Measurements from ENCODE around the gene IL1F10. TPM values are rescaled to one million over a fixed set of nuclear protein-coding genes. Genes with fewer than 3 reads are reported as not detected.
"Not testable (repeated sequence)": the region's sequence is repeated elsewhere in the genome, so short reads cannot be mapped to it uniquely, and the experiment has no call there.

The IL1F10 gene
- total and polyA plus RNA-seq, 4 donors: not detected

DNA sequence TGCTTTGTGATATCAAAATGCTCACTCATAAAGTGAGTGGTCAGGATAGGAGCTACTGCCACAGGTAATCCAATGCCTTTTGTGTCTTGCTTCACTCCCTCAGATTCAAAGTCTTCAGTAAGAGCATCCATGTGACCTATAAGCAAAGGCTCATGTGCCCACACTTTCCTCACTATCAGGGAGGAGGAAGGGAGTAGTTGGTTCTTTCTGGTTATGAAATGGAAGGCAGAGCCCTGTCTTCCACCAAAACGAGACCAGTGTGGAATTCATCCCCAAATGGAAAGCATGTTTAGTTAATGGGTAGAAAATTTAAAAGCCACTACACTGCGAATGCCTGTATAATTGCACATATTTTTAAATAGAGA is 25.8 kb downstream of the IL1F10 start:
- no peak for TF ChIP-seq FOXA1 (IDR thresholded peaks at IDR 0.05)
- TF ChIP-seq YY1 (IDR thresholded peaks at IDR 0.05): no peak
- TF ChIP-seq HNF4G (IDR thresholded peaks at IDR 0.05): no peak
- TF ChIP-seq SP1 (IDR thresholded peaks at IDR 0.05): no peak
- TF ChIP-seq HNF4A (conservative IDR thresholded peaks at IDR 0.05): no peak
- no peak for TF ChIP-seq NR2F2 (IDR thresholded peaks at IDR 0.05)
- TF ChIP-seq, protein P1, sequence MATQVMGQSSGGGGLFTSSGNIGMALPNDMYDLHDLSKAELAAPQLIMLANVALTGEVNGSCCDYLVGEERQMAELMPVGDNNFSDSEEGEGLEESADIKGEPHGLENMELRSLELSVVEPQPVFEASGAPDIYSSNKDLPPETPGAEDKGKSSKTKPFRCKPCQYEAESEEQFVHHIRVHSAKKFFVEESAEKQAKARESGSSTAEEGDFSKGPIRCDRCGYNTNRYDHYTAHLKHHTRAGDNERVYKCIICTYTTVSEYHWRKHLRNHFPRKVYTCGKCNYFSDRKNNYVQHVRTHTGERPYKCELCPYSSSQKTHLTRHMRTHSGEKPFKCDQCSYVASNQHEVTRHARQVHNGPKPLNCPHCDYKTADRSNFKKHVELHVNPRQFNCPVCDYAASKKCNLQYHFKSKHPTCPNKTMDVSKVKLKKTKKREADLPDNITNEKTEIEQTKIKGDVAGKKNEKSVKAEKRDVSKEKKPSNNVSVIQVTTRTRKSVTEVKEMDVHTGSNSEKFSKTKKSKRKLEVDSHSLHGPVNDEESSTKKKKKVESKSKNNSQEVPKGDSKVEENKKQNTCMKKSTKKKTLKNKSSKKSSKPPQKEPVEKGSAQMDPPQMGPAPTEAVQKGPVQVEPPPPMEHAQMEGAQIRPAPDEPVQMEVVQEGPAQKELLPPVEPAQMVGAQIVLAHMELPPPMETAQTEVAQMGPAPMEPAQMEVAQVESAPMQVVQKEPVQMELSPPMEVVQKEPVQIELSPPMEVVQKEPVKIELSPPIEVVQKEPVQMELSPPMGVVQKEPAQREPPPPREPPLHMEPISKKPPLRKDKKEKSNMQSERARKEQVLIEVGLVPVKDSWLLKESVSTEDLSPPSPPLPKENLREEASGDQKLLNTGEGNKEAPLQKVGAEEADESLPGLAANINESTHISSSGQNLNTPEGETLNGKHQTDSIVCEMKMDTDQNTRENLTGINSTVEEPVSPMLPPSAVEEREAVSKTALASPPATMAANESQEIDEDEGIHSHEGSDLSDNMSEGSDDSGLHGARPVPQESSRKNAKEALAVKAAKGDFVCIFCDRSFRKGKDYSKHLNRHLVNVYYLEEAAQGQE (IDR thresholded peaks at IDR 0.05): no peak
- TF ChIP-seq JUND (IDR thresholded peaks at IDR 0.05): no peak
- TF ChIP-seq EGR1 (IDR thresholded peaks at IDR 0.05; ENCODE audit: low read depth in 2 of 2): no peak
- TF ChIP-seq FOXA2 (IDR thresholded peaks at IDR 0.05): no peak
- no peak for TF ChIP-seq RXRA (IDR thresholded peaks at IDR 0.05)
- no peak for TF ChIP-seq TAF1 (conservative IDR thresholded peaks at IDR 0.05)
- TF ChIP-seq, protein P2, sequence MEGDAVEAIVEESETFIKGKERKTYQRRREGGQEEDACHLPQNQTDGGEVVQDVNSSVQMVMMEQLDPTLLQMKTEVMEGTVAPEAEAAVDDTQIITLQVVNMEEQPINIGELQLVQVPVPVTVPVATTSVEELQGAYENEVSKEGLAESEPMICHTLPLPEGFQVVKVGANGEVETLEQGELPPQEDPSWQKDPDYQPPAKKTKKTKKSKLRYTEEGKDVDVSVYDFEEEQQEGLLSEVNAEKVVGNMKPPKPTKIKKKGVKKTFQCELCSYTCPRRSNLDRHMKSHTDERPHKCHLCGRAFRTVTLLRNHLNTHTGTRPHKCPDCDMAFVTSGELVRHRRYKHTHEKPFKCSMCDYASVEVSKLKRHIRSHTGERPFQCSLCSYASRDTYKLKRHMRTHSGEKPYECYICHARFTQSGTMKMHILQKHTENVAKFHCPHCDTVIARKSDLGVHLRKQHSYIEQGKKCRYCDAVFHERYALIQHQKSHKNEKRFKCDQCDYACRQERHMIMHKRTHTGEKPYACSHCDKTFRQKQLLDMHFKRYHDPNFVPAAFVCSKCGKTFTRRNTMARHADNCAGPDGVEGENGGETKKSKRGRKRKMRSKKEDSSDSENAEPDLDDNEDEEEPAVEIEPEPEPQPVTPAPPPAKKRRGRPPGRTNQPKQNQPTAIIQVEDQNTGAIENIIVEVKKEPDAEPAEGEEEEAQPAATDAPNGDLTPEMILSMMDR (IDR thresholded peaks at IDR 0.05; ENCODE audit: low read depth, low read length, missing input control): no peak
- no peak for TF ChIP-seq ZBTB33 (IDR thresholded peaks at IDR 0.05)
- TF ChIP-seq RAD21 (IDR thresholded peaks at IDR 0.05): no peak
- no peak for TF ChIP-seq ATF3 (IDR thresholded peaks at IDR 0.05)
- no peak for TF ChIP-seq GABPA (IDR thresholded peaks at IDR 0.05 in 1 of 2, conservative IDR thresholded peaks at IDR 0.05 in 1 of 2)
- 60% methylated on average over 2 of the region's 2 CpGs for WGBS
- H3K4me1 ChIP-seq (ENCODE audit: control insufficient read depth in 4 of 4, insufficient read depth in 4 of 4, low read length in 3 of 4): peaks cover 0 to 10% (median 5%) of the 10 kb centered on the region in 4 donors

DNA sequence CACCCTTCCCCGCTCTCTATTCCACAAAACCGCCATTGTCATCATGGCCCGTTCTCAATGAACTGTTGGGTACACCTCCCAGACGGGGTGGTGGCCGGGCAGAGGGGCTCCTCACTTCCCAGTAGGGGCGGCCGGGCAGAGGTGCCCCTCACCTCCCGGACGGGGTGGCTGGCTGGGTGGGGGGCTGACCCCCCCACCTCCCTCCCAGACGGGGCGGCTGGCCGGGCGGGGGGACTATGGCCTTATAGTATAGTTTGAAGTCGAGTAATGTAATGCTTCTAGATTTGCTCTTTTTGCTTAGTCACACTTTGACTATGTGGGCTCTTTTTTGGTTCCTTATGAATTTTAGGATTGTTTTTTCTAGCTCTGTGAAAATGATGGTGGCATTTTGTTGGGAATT is 28.5 kb downstream of the IL1F10 start:
- not testable (repeated sequence) for H3K27me3 ChIP-seq (ENCODE audit: control insufficient read depth in 4 of 4, insufficient read depth in 4 of 4, low read length in 3 of 4); H3K36me3 ChIP-seq (ENCODE audit: control insufficient read depth in 4 of 4, insufficient read depth in 3 of 4, low read depth in 1 of 4, low read length in 3 of 4); H3K9me3 ChIP-seq (ENCODE audit: control insufficient read depth in 4 of 4, low read length in 3 of 4); H3K9ac ChIP-seq (ENCODE audit: low read depth in 1 of 2, low read length in 2 of 2); DNase-seq (ENCODE audit: low spot score); H3K27ac ChIP-seq (ENCODE audit: low read depth in 1 of 2, low read length in 2 of 2); H3K4me1 ChIP-seq (ENCODE audit: control insufficient read depth in 4 of 4, insufficient read depth in 4 of 4, low read length in 3 of 4); H3K4me3 ChIP-seq (ENCODE audit: low read depth in 1 of 3, low read length in 3 of 3)
- 98% methylated on average over 12 of the region's 14 CpGs for WGBS

More for the DNA sequence above, 25.8 kb downstream of the IL1F10 start:
- no peaks in the 10 kb centered on the region for H3K9me3 ChIP-seq (ENCODE audit: control insufficient read depth in 4 of 4, low read length in 3 of 4)
- H3K36me3 ChIP-seq (ENCODE audit: control insufficient read depth in 4 of 4, insufficient read depth in 3 of 4, low read depth in 1 of 4, low read length in 3 of 4): no peaks in the 10 kb centered on the region
- H3K27ac ChIP-seq (ENCODE audit: low read depth in 1 of 2, low read length in 2 of 2): no peak overlapping the region
- H3K27me3 ChIP-seq (ENCODE audit: control insufficient read depth in 4 of 4, insufficient read depth in 4 of 4, low read length in 3 of 4): no peaks in the 10 kb centered on the region
- no peak overlapping the region for H3K4me3 ChIP-seq (ENCODE audit: low read depth in 1 of 3, low read length in 3 of 3)
- no peak overlapping the region for H3K9ac ChIP-seq (ENCODE audit: low read depth in 1 of 2, low read length in 2 of 2)
- no peak for DNase-seq (ENCODE audit: low spot score)

DNA sequence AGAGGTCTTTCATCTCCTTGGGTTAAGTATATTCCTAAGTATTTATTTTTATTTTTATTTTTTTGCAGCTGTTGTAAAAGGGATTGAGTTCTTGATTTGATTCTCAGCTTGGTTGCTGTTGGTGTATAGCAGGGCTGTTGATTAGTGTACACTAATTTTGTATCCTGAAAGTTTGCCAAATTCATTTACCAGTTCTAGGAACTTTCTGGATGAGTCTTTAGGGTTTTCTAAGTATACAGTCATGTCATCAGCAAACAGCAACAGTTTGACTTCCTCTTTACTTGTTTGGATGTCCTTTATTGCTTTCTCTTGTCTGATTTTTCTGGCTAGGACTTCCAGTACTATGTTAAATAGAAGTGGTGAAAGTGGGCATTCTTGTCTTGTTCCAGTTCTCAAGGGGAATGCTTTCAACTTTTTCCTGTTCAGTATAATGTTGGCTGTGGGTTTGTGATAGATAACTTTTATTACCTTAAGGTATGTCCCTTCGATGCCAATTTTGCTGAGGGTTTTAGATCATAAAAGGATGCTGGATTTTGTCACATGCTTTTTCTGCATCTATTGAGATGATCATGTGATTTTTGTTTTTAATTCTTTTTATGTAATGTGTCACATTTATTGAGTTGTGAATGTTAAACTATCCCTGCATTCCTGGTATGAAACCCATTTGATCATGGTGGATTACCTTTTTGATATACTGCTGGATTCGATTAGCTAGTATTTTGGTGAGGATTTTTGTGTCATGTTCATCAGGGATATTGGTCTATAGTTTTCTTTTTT is 29.3 kb downstream of the IL1F10 start:
- not testable (repeated sequence) for H3K4me1 ChIP-seq (ENCODE audit: control insufficient read depth in 4 of 4, insufficient read depth in 4 of 4, low read length in 3 of 4); H3K27me3 ChIP-seq (ENCODE audit: control insufficient read depth in 4 of 4, insufficient read depth in 4 of 4, low read length in 3 of 4); DNase-seq (ENCODE audit: low spot score); H3K36me3 ChIP-seq (ENCODE audit: control insufficient read depth in 4 of 4, insufficient read depth in 3 of 4, low read depth in 1 of 4, low read length in 3 of 4); H3K27ac ChIP-seq (ENCODE audit: low read depth in 1 of 2, low read length in 2 of 2); H3K9ac ChIP-seq (ENCODE audit: low read depth in 1 of 2, low read length in 2 of 2); H3K9me3 ChIP-seq (ENCODE audit: control insufficient read depth in 4 of 4, low read length in 3 of 4); H3K4me3 ChIP-seq (ENCODE audit: low read depth in 1 of 3, low read length in 3 of 3)
- 87% methylated on average over 2 of the region's 2 CpGs for WGBS

All from liver (tissue), 9 donors.